Daoy (cell line): Measurements from ENCODE around the gene TIGD4. TPM values are rescaled to one million over a fixed set of nuclear protein-coding genes. Genes with fewer than 3 reads are reported as not detected.
"Not testable (repeated sequence)": the region's sequence is repeated elsewhere in the genome, so short reads cannot be mapped to it uniquely, and the experiment has no call there.

ENCODE experiments used
- DNase-seq: peaks from one replicate; pipeline ENCODE4 v3.0.0-alpha.2; 2015; ENCODE audit warnings: low read depth
- total RNA-seq: library from RNA; depleted of rRNA; stranded (reverse); fragments of >200 nt; shearing (Covaris generic); gene quantifications from 2 replicates; pipeline ENCODE4 v1.2.3, GENCODE V29; 2014

TIGD4 gene
- total RNA-seq, 1 experiment from 2014 or later, result 0.11 TPM

GRCh38 chr4:152780267-152780778 lies 793 bp upstream of the TIGD4 start:
- DNase-seq, result peak; percentile 9

- peak; percentile 8 for DNase-seq
These were observed 646 bp downstream of the TIGD4 start for GRCh38 chr4:152778656-152779512.

GRCh38 chr4:152777488-152777887 lies 2.0 kb downstream of the TIGD4 start:
- no peak for DNase-seq

- DNase-seq, result no peak
These were observed 3.2 kb downstream of the TIGD4 start for GRCh38 chr4:152776352-152776751.

- DNase-seq, result no peak
These were observed 5.6 kb downstream of the TIGD4 start for GRCh38 chr4:152773953-152774352.

- DNase-seq, result no peak
These were observed 6.2 kb downstream of the TIGD4 start for GRCh38 chr4:152773339-152773738.

GRCh38 chr4:152771741-152772533 lies 7.6 kb downstream of the TIGD4 start:
- DNase-seq, result no peak

- DNase-seq, result not testable (repeated sequence)
These were observed 14.3 kb downstream of the TIGD4 start for GRCh38 chr4:152765069-152765737.

GRCh38 chr4:152763796-152764195 lies 15.7 kb downstream of the TIGD4 start:
- DNase-seq, result no peak

GRCh38 chr4:152748619-152749018 lies 30.9 kb downstream of the TIGD4 start:
- no peak for DNase-seq

GRCh38 chr4:152747444-152747843 lies 32.1 kb downstream of the TIGD4 start:
- no peak for DNase-seq

- DNase-seq, result no peak
These were observed 40.7 kb downstream of the TIGD4 start for GRCh38 chr4:152738827-152739226.

- no peak for DNase-seq
These were observed 43.6 kb downstream of the TIGD4 start for GRCh38 chr4:152735906-152736305.

GRCh38 chr4:152735396-152735859 lies 44.1 kb downstream of the TIGD4 start:
- no peak for DNase-seq

- no peak for DNase-seq
These were observed 44.9 kb downstream of the TIGD4 start for GRCh38 chr4:152734699-152735050.

GRCh38 chr4:152734015-152734698 lies 45.4 kb downstream of the TIGD4 start:
- no peak for DNase-seq

GRCh38 chr4:152731997-152732396 lies 47.5 kb downstream of the TIGD4 start:
- no peak for DNase-seq

- DNase-seq, result no peak
These were observed 50.1 kb downstream of the TIGD4 start for GRCh38 chr4:152729466-152729865.

GRCh38 chr4:152728343-152728742 lies 51.2 kb downstream of the TIGD4 start:
- no peak for DNase-seq

GRCh38 chr4:152727784-152728183 lies 51.7 kb downstream of the TIGD4 start:
- no peak for DNase-seq

GRCh38 chr4:152724494-152724893 lies 55.0 kb downstream of the TIGD4 start:
- no peak for DNase-seq
